Ascending aorta (tissue), 2 donors: Measurements from ENCODE around the gene CFAP99. TPM values are rescaled to one million over a fixed set of nuclear protein-coding genes. Genes with fewer than 3 reads are reported as not detected.

ENCODE experiments used
- DNase-seq, 2 donors: peaks; one replicate each; pipeline ENCODE4 v3.0.0-alpha.2; 2019; ENCODE audit warnings: low spot score in 2 of 2
- H3K27ac ChIP-seq, 2 donors: fragments of 200-600 bp; sonication (generic); one replicate each; pipeline ENCODE4 v1.5.1; 2016 to 2017; ENCODE audit warnings: mild to moderate bottlenecking in 1 of 2
- H3K27me3 ChIP-seq: fragments of 200-600 bp; sonication (generic); one replicate; pipeline ENCODE4 v1.5.1; 2017
- H3K36me3 ChIP-seq, 2 donors: fragments of 200-600 bp; sonication (generic); one replicate each; pipeline ENCODE4 v1.5.1; 2016
- H3K4me1 ChIP-seq, 2 donors: fragments of 200-600 bp; sonication (generic); one replicate each; pipeline ENCODE4 v1.5.1; 2016 to 2017; ENCODE audit warnings: mild to moderate bottlenecking in 1 of 2
- H3K4me3 ChIP-seq, 2 donors: fragments of 200-600 bp; sonication (generic); one replicate each; pipeline ENCODE4 v1.5.1; 2016 to 2017; ENCODE audit warnings: mild to moderate bottlenecking in 1 of 2
- H3K9me3 ChIP-seq, 2 donors: fragments of 200-600 bp; sonication (generic); one replicate each; pipeline ENCODE4 v1.5.1; 2016
- CTCF ChIP-seq, 3 experiments: fragments of 200-600 bp in 2 of 3; fragments of 450-650 bp in 1 of 3; sonication (generic) in 2 of 3; IDR thresholded peaks; one replicate each; pipeline ENCODE4 v1.5.1; 2016 to 2019; ENCODE audit warnings: antibody characterized with exemption in 3 of 3, mild to moderate bottlenecking in 1 of 3, moderate library complexity in 1 of 3
- intact Hi-C: fragments of 100-400 bp; cut with DNase I; formaldehyde crosslinking; loops from one replicate; pipeline ENCODE4 v1.15.1; 2023
- total RNA-seq: library from RNA; depleted of rRNA; stranded (reverse); fragments of >200 nt; gene quantifications from one replicate; pipeline ENCODE4 v1.1.0, GENCODE V29; 2016

The CFAP99 gene
- total RNA-seq, 1 donor from 2014 or later, result not detected

GRCh38 chr4:2394528-2394927 lies 24.2 kb upstream of the CFAP99 start:
- no peak overlapping the region for H3K27ac ChIP-seq
- H3K9me3 ChIP-seq, result no peaks in the 10 kb centered on the region
- no peaks in the 10 kb centered on the region for H3K36me3 ChIP-seq
- no peaks in the 10 kb centered on the region for H3K27me3 ChIP-seq
- no peak for DNase-seq
- TF ChIP-seq CTCF (IDR thresholded peaks at IDR 0.05), result no peak
- H3K4me3 ChIP-seq, result no peak overlapping the region
- intact Hi-C loops, result no loop called here
- H3K4me1 ChIP-seq, result no peaks in the 10 kb centered on the region

- no peak for TF ChIP-seq CTCF (IDR thresholded peaks at IDR 0.05)
- Histone ChIP-seq H3K4me1 (no peaks in the 10 kb centered on the region), H3K4me3 (no peak overlapping the region), H3K27ac (no peak overlapping the region), H3K9me3 (no peaks in the 10 kb centered on the region), H3K36me3 (no peaks in the 10 kb centered on the region), H3K27me3 (no peaks in the 10 kb centered on the region)
- intact Hi-C loops, result no loop called here
- no peak for DNase-seq
These were observed 23.7 kb upstream of the CFAP99 start for GRCh38 chr4:2395038-2395437.

- DNase-seq, result no peak
- Histone ChIP-seq H3K36me3 (no peaks in the 10 kb centered on the region), H3K27ac (no peak overlapping the region), H3K4me1 (no peaks in the 10 kb centered on the region), H3K27me3 (no peaks in the 10 kb centered on the region), H3K4me3 (no peak overlapping the region), H3K9me3 (no peaks in the 10 kb centered on the region)
- intact Hi-C loops, result no loop called here
- no peak for TF ChIP-seq CTCF (IDR thresholded peaks at IDR 0.05)
These were observed 23.2 kb upstream of the CFAP99 start for GRCh38 chr4:2395584-2395983.

GRCh38 chr4:2396781-2397368 lies 21.9 kb upstream of the CFAP99 start:
- no peaks in the 10 kb centered on the region for H3K27me3 ChIP-seq
- no peak overlapping the region for H3K4me3 ChIP-seq
- H3K4me1 ChIP-seq, result peaks cover 2 to 3% of the 10 kb centered on the region in 2 donors
- TF ChIP-seq CTCF (IDR thresholded peaks at IDR 0.05), result no peak
- H3K27ac ChIP-seq, result no peak overlapping the region
- intact Hi-C loops, result no loop called here
- H3K36me3 ChIP-seq, result no peaks in the 10 kb centered on the region
- DNase-seq, result no peak
- no peaks in the 10 kb centered on the region for H3K9me3 ChIP-seq

- Histone ChIP-seq H3K4me3 (no peak overlapping the region), H3K27ac (no peak overlapping the region), H3K4me1 (peaks cover 2 to 10% of the 10 kb centered on the region in 2 donors), H3K27me3 (no peaks in the 10 kb centered on the region), H3K9me3 (no peaks in the 10 kb centered on the region), H3K36me3 (no peaks in the 10 kb centered on the region)
- TF ChIP-seq CTCF (IDR thresholded peaks at IDR 0.05), result no peak
- DNase-seq, result no peak
- intact Hi-C loops, result no loop called here
These were observed 21.0 kb upstream of the CFAP99 start for GRCh38 chr4:2397596-2398379.
